8988T (cell line): Measurements from ENCODE around the gene BCDIN3D.
A peak's percentile ranks its signal among the peaks of the same experiment; 100 is the strongest.
"Not testable (repeated sequence)": the region's sequence is repeated elsewhere in the genome, so short reads cannot be mapped to it uniquely, and the experiment has no call there.

ENCODE experiments used
- DNase-seq: peaks from one replicate; pipeline ENCODE4 v3.0.0; 2011

Gene BCDIN3D

GRCh38 chr12:49855890-49856289 is 13.0 kb upstream of the BCDIN3D start:
- not testable (repeated sequence) for DNase-seq

GRCh38 chr12:49854976-49855375 is 12.1 kb upstream of the BCDIN3D start:
- no peak for DNase-seq

GRCh38 chr12:49853671-49854070 is 10.8 kb upstream of the BCDIN3D start:
- DNase-seq: no peak

GRCh38 chr12:49847161-49847560 is 4.3 kb upstream of the BCDIN3D start:
- no peak for DNase-seq

- no peak for DNase-seq
Measured at GRCh38 chr12:49846032-49846431, 3.1 kb upstream of the BCDIN3D start.

GRCh38 chr12:49843876-49844437 is 1.1 kb upstream of the BCDIN3D start:
- no peak for DNase-seq

GRCh38 chr12:49843411-49843810 is 505 bp upstream of the BCDIN3D start:
- no peak for DNase-seq

GRCh38 chr12:49838973-49839633 is 3.8 kb downstream of the BCDIN3D start:
- DNase-seq: no peak

GRCh38 chr12:49832836-49833421 is 10.0 kb downstream of the BCDIN3D start:
- DNase-seq: no peak

- DNase-seq: no peak
Measured at GRCh38 chr12:49831717-49832116, 11.2 kb downstream of the BCDIN3D start.

GRCh38 chr12:49828133-49829091 is 14.5 kb downstream of the BCDIN3D start, which contains the start of gene NCKAP5L:
Gene NCKAP5L, minus strand, starts transcription at chr12:49828413. Its CDS starts 24,369 bp downstream, at chr12:49804044.
- DNase-seq: peak; percentile 92

GRCh38 chr12:49827401-49828099 is 15.4 kb downstream of the BCDIN3D start:
- peak; percentile 72 for DNase-seq

- DNase-seq: no peak
Measured at GRCh38 chr12:49827051-49827400, 15.9 kb downstream of the BCDIN3D start.

GRCh38 chr12:49825971-49826421 is 16.9 kb downstream of the BCDIN3D start:
- DNase-seq: no peak

- no peak for DNase-seq
Measured at GRCh38 chr12:49825360-49825970, 17.4 kb downstream of the BCDIN3D start.

- DNase-seq: no peak
Measured at GRCh38 chr12:49824895-49825294, 18.0 kb downstream of the BCDIN3D start.

GRCh38 chr12:49824416-49824815 is 18.5 kb downstream of the BCDIN3D start:
- DNase-seq: no peak

- DNase-seq: no peak
Measured at GRCh38 chr12:49823951-49824350, 19.0 kb downstream of the BCDIN3D start.

- no peak for DNase-seq
Measured at GRCh38 chr12:49823350-49823749, 19.6 kb downstream of the BCDIN3D start.

- no peak for DNase-seq
Measured at GRCh38 chr12:49821373-49822287, 21.3 kb downstream of the BCDIN3D start.

GRCh38 chr12:49819786-49820185 is 23.1 kb downstream of the BCDIN3D start:
- DNase-seq: no peak
